Femur (tissue), 1 donor: Measurements from ENCODE around the gene RARA.
"Not testable (repeated sequence)": the region's sequence is repeated elsewhere in the genome, so short reads cannot be mapped to it uniquely, and the experiment has no call there.

Experiments used
- DNase-seq: peaks from one replicate; pipeline ENCODE4 v3.0.0-alpha.2; 2017

The RARA gene

DNA sequence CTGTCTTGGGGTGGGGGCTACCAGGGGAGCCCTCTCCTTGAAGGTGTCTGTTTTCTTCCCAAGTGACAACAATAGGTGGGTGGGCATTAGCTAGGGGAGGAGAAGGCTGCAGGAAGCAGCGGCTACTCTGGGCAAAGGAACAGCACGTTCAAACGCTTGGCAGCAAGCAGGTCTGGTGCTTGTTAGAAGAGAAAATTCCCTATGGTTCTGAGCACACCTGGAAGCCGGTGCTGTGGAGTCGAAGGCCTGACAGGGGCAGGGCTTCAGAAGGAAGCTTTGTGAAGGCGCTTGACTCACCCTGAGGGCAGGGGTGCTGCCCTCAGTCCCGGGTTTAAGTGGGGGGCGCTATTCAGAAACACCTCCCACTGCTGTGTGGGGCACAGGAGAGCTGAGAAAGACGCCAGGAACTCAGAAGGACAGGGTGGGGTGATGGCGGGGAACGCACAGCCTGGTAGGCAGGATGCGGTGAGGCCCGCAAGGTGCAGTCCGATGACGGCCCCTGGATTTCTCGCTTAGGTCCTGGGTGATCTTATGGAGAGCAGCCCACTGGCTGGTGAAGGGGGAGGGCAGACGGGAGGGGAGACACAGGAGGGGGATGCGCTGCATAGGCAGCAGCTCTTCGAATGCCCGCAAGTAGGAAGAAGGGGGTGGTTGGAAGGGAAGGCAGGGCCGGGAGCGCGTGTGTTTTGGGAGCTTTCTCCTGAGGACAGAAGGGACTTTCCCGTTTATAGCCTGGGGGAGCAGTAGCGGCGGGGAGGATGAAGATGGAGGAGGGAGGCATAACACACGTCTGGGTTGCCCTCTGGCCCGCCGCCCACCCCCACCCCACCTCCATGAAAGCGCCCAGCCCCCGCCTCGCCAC lies 52.3 kb downstream of the RARA start:
- no peak for DNase-seq

DNA sequence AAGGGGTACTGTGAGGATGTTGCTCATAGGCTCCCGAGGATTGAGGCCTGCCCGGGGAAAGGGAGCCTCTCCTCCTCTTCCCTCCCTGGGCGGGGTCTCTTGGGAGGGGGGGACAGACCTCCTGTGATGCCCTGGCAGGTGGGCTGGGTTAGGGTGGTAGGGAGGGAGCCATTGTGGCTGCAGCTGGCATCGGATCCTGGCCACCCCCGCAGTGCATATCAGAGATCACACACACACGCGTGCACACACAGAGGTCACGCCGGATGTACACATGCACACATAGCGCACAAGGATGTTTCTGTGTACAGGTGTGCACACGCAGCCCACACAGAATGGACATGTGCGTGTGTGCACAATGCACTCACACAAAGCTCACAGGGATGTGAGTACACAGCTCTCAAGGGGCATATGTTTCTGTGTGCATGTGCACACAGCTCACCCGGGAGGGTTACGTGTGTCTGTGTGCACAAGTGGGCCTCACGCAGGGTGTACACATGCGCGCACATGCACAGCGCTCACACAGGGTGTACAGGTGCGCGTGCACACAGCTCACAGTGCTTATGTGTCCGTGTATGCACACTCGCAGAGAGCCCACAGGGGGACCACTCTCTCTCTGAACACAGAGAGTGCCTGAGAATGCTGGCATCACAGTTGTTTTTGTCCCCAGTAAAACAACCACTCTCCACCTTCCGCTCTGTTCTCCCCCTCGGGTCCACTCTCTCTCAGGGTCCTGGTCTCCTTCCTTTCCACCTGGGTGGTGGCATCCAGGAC lies 53.1 kb downstream of the RARA start:
- DNase-seq: peak; percentile 17

DNA sequence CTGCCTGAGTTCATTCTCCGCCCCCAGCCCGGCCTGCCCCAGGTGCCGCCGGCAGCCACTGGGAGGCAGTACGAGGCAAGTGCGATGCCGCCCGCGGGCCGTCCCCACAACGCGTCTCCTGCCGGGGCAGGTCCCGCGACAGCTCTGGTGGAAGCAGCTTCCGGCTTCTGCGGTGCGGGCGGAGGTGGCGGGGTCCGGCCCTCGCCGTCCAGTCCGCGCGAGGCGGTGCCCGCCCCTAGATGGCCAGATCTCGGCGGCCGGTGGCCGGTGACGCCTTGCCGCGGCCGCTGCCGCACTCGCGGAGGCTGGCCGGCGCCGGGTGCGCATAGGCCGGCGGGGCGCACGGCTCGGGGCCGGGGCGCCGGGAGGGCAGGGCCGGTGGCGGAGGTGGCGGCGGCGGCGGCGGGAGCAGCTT lies 53.7 kb downstream of the RARA start:
- peak; percentile 80 for DNase-seq

DNA sequence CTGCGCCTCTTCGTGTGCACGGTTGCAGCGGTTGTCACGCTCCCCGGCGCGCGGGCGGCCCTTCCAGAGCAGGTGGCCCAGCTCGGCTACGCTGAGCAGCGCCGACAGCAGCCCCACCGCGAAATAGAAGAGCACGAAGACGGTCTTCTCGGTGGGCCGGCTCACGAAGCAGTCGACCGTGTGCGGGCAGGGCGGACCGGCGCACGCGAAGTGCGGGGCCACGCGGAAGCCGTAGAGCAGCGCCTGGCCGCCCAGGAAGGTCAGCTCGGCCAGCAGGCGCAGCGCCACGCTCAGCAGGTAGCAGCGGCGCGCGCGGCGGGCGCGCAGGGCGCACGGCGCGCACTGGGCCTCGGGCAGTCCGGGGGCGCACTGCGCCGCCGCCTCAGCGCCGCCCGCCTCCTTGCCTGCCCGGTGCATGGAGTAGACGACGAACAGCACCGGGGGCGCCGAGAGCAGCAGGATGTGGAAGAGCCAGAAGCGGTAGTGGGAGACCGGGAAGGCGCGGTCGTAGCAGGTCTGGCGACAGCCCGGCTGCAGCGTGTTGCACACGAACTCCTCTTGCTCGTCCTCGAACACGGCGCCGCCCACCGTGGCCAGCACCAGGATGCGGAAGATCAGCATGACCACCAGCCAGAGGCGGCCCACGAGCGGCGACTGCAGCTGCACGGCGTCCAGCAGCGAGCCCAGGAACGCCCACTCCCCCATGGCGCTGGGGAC lies 54.3 kb downstream of the RARA start:
- DNase-seq: peak; percentile 50

DNA sequence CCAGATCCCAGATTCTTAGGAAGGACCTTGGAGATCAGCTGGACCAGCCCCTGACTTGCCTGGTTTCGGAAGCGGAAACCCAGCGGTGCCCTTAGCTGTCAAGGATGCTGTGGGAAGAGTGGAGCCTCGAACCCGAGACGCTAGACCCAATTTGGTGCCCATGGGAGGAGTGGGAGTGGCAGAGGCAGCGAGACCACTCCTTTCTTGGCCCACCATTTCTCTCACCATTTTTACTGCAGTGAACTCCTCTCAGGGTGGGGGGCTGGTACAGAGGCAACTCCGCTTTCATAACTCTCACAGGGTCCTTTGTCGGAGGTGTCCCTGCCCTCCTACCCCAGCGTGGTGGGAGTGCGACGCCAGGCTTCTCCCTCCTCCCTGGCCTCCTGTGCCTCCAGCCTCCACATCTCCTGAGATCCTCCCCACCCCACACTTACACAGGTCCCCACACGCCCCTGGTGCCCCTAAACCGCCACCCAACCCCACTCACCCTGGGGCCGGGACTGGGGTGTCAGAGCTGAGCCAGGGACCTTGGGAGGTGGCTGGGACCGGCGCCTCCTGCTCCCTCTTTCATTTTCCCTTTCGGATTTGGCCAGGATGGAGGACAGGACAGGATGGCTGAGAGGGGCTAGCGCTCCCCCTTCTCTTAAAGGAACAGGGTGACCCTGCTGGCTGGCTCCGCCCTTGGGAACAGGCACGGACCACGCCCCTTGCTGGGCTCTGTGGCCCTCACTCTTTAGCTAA lies 55.3 kb downstream of the RARA start, which contains the start of gene GJD3:
TSS of gene GJD3 (minus strand) at position 617 of the 741 bp plus-strand sequence. CDS start 922 bp downstream, outside the sequence.
- no peak for DNase-seq

DNA sequence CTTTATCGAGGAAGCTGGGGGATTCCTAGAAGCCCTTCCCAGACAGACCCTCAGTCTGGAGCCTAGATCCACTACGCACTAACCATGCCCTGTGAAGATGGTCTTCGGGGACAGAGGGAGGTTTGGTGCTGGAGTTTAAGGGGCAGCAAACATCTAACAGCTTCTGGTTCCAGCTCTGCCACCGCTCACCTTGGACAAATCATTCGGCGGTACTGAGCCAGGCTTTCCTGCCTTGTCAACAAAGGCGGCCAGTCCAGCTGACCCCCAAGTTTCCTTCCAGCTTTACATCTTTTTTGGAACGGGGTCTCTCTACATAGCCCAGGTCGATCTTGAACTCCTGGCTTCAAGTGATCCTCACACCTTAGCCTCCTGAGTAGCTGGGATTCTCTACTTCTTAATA lies 55.9 kb downstream of the RARA start:
- DNase-seq: no peak

DNA sequence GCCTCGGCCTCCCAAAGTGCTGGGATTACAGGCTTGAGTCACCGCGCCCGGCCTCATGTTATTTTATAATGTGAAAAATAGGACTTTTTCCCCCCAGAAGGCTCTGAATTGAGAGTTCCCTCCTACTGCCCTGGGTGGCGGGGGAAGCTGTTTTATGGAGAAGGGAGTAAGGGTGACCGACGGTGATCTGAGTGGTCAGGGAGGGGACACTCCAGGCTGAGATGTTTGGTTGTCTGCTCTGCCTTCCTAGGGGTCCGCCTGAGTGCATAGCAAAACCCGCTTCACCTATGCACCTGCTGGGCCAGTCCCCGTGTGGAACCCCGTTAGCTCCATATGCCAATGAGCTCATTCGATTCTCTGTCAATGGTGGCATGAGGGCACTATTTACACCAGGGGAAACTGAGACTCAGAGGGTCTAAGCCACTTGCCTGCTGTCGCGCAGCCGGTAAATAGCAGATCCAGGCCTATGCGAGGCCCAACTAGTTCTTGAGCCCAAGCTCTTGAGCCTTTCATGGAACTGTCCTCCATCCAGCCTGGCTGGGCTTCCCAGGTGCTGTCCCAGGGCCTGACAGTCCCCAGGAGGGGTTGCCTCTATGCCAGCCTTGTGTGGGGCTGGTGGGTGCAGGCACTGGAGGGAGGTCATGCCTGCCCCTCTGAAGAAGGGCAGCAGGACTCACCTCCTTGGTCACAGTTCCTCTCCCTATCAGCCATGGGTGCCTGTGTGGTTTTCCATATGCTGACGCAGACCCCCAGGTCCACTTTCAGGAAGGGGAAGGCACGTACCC lies 57.3 kb downstream of the RARA start:
- no peak for DNase-seq

DNA sequence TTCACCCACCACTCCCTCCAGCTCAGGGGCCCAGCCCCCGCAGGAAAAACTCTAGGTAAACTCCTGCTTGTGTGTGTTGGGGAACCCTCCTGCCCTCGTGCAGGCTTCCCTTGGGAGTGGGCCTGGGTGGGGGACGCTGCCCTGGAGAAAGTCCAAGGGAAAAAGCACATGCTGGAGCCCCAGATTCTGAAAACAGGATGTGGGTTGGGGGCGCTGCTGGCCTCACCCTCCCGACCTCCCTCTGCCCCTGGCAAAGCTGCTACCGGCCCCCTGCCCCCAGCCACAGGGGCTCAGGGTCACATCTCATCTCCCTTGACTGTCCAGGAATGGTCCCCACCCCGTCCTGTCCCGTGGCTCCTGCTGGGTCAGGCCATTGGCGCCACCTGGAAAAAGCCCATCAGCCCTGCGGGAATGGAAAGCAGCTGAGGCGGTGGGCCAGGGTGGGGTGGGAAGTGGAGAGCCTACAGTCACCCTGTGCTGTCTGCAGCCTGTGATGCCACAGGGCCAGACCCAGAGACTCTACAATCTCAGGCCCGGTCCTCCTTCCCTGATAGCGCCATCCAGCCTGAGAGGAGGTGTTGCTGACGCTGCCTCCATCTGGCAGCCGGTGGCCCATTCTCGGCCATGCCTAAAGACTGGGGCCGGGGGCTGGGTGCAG lies 58.0 kb downstream of the RARA start:
- no peak for DNase-seq

DNA sequence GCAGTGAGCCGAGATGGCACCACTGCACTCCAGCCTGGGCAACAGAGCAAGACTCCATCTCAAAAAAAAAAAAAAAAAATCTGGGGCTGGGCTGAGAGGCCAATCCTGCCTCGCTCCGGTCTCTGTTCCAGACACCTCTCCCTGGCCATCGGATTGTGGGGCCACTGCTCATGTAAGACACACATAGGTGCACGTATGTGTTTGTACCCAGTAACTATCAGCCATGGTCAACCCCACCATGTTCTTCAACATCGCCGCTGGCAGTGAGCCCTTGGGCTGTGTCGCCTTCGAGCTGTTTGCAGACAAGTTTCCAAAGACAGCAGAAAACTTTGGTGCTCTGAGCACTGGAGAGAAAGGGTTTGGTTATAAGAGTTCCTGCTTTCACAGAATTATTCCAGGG lies 58.7 kb downstream of the RARA start:
- DNase-seq: not testable (repeated sequence)

DNA sequence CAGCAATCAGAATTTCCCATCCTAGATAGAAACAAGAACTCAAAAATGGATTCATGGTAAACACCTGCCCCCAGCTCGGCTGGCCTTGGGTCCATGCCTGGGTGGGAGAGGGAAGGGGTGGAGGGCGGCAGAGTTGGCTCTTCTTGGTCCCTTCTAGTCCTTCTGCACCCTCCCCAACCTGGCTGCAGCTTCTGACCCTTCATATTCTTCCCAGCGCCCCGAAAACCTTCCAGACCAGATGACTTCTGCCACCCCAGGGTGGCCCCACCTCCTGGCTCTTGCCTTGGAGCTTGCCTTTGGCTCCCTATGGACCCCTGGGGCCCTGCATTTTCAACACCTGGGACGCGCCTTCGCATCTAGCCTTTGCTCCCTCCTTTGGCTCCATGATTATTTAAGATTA lies 60.9 kb downstream of the RARA start:
- no peak for DNase-seq

DNA sequence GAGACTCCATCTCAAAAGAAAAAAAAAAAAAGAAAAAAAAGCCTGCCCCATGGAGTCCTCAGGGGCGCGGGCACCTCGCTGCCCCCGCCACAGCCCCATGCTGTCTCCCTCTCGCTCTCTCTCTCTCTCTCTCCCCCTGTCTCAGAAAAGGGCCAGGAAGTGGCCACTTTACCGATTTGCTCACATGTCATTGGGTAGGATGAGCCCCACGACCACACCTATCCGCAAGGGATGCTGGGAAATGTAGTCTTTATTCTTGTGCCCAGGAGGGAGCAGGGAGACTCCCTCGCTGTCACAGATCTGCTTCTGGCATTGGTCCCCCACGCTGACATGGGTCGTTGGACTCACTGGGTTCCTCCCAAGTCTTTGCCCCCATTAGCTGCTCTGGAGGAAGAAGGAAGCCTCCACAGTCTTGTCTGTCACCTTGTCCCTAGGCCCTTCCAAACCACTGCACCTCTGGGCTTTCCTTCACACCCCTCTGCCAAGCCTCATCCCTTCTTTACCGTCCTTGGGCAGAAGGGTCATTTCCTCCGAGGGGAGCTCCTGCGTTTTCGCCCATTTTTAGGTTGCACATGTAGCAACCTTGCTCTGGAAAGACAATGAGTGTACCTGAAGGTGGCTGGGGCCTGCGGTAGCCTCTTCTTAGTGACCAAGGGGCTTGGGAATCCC lies 62.4 kb downstream of the RARA start:
- DNase-seq: no peak

DNA sequence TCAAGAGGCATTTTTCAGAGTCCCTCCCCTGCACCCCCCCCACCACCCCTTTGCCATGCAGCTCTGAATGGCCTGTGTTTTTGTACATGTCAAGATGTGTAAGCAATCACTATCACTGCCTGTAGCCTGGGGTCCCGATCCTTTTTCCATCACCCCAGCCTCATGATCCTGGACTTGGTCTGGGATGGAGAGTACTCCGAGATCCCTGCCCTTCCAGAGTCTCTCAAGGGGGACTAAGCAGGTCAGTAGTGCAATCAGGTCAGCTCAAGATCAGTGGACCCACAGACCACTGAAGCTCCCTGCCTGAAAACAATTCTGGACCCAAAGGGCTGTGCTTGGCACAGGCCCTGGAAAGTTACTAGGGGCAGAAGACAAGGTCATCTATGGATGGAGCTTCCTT lies 63.1 kb downstream of the RARA start:
- DNase-seq: no peak

DNA sequence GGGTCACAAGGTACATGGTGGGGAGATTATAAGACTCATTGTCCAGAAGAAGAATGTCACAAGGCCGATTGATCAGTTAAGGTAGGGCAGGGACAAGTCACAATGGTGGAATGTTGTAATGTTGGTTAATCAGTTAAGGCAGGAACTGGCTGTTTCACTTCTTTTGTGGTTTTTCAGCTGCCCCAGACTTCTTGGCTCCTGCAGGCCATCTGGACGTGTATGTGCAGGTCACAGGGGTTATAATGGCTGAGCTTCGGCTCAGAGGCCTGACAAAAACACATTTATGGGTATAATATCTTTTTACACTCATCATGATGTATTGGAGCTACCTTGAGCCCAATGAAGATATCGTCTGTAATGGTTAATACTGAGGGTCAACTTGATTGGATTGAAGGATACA lies 63.7 kb downstream of the RARA start:
- DNase-seq: not testable (repeated sequence)

DNA sequence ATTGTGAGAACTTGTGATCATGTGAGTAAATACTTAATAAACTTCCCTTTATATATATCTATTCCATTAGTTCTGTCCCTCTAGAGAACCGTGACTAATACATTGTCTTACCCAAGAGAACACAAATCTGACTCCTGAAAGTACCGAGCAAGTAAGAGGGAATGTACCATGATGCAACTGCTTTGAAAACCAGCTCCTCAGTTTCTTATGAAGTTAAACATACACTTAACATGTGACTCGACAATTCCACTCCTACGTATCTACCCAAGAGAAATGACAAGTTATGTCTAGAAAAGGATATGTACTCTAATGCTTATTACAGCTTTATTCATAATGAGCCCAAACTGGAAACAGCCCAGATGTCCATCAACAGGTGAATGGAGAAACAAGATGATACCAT lies 64.3 kb downstream of the RARA start:
- no peak for DNase-seq

DNA sequence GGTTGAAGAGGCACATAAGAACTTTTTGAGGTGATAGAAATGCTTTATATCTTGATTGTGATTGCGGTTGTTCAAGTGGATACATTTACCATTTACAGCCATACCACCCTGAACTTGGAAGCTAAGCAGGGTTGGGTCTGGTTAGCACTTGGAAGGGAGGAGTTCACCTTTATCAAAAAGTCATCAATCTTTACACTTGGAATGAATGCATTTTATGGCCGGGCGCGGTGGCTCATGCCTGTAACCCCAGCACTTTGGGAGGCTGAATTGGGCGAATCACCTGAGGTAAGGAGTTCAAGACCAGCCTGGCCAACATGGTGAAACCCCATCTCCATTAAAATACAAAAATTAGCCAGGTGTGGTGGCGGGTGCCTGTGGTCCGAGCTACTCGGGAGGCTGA lies 65.0 kb downstream of the RARA start:
- DNase-seq: no peak

DNA sequence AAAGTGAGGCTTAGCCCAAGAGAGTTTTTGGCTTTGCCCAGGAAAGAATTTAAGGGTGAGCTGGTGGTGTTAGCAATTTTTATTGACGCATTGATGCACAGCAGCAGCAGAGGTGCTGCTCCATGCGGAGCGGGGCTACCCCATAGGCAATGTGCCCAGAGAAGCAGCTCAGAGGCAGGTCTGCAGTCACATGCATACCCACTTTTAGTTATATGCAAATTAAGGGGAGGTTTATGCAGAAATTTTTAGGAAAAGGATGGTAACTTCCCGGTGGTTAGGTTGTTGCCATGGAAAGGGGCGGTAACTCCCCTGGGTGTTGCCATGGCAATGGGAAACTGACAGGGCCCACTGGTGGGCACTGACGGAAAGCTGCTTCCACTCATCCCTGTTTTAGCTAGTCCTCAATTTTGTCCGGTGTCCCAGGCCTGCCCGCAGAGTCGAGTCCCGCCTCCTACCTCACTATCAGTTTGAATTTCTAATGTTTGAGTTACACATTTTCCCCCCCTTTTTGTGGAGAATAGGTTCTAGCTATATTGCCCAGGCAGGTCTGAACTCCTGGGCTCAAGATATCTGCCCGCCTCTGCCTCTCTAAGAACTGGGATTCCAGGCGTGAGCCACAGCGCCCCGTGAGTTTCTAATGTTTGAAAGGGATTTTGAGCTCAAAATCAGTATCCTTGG lies 66.0 kb downstream of the RARA start:
- no peak for DNase-seq

DNA sequence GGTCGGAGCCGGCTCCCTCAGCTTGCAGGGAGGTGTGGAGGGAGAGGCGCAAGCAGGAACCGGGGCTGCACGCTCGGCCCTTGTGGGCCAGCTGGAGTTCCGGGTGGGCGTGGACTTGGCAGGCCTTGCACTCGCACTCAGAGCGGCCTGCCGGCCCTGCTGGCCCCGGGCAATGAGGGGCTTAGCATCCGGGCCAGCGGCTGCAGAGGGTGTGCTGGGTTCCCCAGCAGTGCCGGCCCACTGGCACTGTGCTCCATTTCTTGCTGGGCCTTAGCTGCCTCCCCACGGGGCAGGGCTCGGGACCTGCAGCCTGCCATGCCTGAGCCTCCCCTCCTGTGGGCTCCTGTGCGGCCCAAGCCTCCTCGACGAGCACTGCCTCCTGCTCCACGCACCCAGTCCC lies 66.8 kb downstream of the RARA start:
- not testable (repeated sequence) for DNase-seq

DNA sequence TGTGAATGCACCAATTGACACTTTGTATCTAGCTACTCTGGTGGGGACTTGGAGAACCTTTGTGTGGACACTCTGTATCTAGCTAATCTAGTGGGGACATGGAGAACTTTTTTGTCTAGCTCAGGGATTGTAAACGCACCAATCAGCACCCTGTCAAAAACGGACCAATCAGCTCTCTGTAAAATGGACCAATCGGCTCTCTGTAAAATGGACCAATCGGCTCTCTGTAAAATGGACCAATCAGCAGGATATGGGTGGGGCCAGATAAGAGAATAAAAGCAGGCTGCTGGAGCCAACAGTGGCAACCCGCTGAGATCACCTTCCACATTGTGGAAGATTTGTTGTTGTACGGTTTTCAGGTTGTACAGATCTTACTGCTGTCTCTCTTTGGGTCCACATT lies 67.6 kb downstream of the RARA start:
- not testable (repeated sequence) for DNase-seq

DNA sequence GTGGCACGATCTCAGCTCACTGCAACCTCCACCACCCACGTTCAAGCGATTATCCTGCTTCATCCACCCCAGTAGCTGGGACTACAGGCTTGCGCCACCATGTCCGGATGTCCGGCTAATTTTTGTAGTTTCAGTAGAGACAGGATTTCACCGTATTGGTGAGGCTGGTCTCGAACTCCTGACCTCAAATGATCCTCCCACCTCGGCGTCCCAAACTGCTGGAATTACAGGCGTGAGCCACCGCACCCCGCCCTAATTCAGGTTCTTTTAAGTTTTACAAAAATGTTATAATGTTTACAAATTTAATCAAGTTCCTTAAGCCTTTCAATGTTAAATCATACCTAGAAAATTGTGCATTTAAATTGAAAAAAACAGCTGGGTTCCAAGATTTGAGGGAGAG lies 68.9 kb downstream of the RARA start:
- DNase-seq: no peak

DNA sequence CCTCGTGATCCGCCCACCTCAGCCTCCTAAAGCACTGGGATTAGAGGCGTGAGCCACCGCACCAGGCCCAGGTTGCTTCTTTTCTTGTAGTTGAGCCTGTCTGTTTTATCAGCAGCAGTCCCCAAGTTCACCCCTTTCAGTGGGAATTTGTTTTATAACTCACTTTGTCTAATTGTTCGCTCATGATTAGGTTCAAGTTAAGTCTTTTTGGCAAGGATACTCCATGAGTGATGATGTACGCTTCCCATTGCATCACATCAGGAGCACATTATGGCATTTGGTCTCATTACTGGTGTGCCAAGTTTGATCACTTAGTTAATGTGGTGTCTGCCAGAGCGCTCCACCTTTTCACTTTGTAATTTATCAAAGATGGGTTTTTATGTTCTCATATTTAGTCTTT lies 70.0 kb downstream of the RARA start:
- DNase-seq: no peak
